WTC11 (cell line): ENCODE data around the gene IGFBP1.

Experiments used
- CTCF ChIP-seq: fragments of 200-600 bp; IDR thresholded peaks from 2 replicates; pipeline ENCODE4 v1.8.0; 2022; ENCODE audit warnings: antibody characterized with exemption
- E2F5 ChIP-seq: sonication (generic); formaldehyde crosslinking; IDR thresholded peaks from 2 replicates; pipeline ENCODE4 v1.8.1; 2022; ENCODE audit warnings: mild to moderate bottlenecking, moderate library complexity, missing genetic modification reagents
- FOXJ3 ChIP-seq: sonication (generic); formaldehyde crosslinking; IDR thresholded peaks from 2 replicates; pipeline ENCODE4 v1.9.0; 2021; ENCODE audit warnings: missing genetic modification reagents, mild to moderate bottlenecking, borderline replicate concordance
- SMAD4 ChIP-seq: sonication (generic); formaldehyde crosslinking; IDR thresholded peaks from 2 replicates; pipeline ENCODE4 v1.8.0; 2022; ENCODE audit warnings: mild to moderate bottlenecking, missing genetic modification reagents
- USF2 ChIP-seq: sonication (generic); formaldehyde crosslinking; IDR thresholded peaks from 2 replicates; pipeline ENCODE4 v1.8.1; 2023; ENCODE audit warnings: mild to moderate bottlenecking, missing genetic modification reagents, moderate library complexity
- ZBTB43 ChIP-seq: sonication (generic); formaldehyde crosslinking; IDR thresholded peaks from 2 replicates; pipeline ENCODE4 v1.8.1; 2023; ENCODE audit warnings: mild to moderate bottlenecking, missing genetic modification reagents
- ZNF396 ChIP-seq: fragments of 250-450 bp; sonication (Bioruptor Pico); IDR thresholded peaks from 2 replicates; pipeline ENCODE4 v1.8.0; 2021; ENCODE audit warnings: mild to moderate bottlenecking, moderate library complexity, borderline replicate concordance
- ZNF532 ChIP-seq: fragments of 250-450 bp; sonication (Bioruptor Pico); IDR thresholded peaks from 2 replicates; pipeline ENCODE4 v1.9.0; 2021; ENCODE audit warnings: mild to moderate bottlenecking, borderline replicate concordance
- TF ChIP-seq, protein P1 (sequence below): sonication (generic); formaldehyde crosslinking; IDR thresholded peaks from 2 replicates; pipeline ENCODE4 v1.8.0; 2022; ENCODE audit warnings: mild to moderate bottlenecking, missing genetic modification reagents

DNA sequence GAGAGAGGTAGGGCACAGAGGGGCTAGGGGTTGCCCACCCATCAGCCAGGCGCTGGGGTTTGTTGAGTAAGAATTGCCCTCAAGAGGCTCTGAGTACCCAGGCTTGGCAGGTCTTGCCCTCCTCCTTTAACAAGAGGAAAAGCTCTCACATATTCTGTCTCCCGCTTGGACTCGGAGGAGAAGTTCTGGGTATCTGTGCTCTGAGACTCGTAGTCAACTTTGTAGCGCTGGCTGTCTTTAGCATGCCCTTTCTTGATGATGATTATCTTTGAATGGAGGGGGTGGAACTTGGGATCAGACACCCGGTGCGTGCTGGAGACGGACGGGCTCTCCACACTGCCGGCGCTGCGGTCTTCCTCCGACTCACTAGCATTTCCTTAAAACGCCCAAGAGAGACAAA, 28.8 kb downstream of the IGFBP1 start:
- TF ChIP-seq, protein P1, sequence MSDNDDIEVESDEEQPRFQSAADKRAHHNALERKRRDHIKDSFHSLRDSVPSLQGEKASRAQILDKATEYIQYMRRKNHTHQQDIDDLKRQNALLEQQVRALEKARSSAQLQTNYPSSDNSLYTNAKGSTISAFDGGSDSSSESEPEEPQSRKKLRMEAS (CRISPR knock-in tag) = no peak
- TF ChIP-seq CTCF = no peak
- no peak for TF ChIP-seq SMAD4
- TF ChIP-seq ZBTB43 (CRISPR knock-in tag) = no peak
- TF ChIP-seq ZNF396 (CRISPR knock-in tag) = no peak
- TF ChIP-seq USF2 (CRISPR knock-in tag) = no peak
- TF ChIP-seq ZNF532 (CRISPR knock-in tag) = no peak
- no peak for TF ChIP-seq E2F5 (CRISPR knock-in tag)
- no peak for TF ChIP-seq FOXJ3 (CRISPR knock-in tag)
